C4-2B (cell line): ENCODE measurements around the gene FOXN3.

ENCODE experiments used
- ZFX ChIP-seq: fragments of 450-650 bp; IDR thresholded peaks from 2 replicates; pipeline ENCODE4 v1.6.1; 2017
- TF ChIP-seq, protein P1 (sequence below): fragments of 450-650 bp; conservative IDR thresholded peaks from 2 replicates; pipeline ENCODE4 v1.5.1; 2017; ENCODE audit warnings: mild to moderate bottlenecking

DNA sequence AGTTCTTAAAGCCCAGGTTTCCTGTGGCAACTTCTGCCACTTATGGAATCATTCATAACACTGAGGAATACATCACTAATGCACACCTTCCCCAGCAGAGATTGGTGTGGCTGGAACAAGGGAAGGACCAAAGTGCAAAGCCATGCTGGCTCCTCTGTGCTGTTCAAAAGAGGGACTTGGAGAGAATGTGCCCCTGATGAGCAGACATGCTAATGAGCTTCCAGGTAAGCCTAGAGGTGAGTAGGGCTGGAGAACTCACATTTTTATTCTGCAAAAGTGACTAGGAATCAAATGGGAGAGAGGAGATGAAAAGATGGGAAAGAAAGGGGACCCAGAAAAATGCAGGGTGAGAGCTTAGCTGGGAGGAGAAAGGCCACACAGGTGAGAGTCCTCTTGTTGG lies 302.9 kb downstream of the FOXN3 start:
- TF ChIP-seq, protein P1, sequence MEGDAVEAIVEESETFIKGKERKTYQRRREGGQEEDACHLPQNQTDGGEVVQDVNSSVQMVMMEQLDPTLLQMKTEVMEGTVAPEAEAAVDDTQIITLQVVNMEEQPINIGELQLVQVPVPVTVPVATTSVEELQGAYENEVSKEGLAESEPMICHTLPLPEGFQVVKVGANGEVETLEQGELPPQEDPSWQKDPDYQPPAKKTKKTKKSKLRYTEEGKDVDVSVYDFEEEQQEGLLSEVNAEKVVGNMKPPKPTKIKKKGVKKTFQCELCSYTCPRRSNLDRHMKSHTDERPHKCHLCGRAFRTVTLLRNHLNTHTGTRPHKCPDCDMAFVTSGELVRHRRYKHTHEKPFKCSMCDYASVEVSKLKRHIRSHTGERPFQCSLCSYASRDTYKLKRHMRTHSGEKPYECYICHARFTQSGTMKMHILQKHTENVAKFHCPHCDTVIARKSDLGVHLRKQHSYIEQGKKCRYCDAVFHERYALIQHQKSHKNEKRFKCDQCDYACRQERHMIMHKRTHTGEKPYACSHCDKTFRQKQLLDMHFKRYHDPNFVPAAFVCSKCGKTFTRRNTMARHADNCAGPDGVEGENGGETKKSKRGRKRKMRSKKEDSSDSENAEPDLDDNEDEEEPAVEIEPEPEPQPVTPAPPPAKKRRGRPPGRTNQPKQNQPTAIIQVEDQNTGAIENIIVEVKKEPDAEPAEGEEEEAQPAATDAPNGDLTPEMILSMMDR, result no peak
- TF ChIP-seq ZFX, result no peak
